ENCODE results near the gene WDR1. TPM values are rescaled to one million over a fixed set of nuclear protein-coding genes. Genes with fewer than 3 reads are reported as not detected.

WDR1 gene
- total RNA-seq, 1 donor from 2014 or later, result 157 TPM

DNA sequence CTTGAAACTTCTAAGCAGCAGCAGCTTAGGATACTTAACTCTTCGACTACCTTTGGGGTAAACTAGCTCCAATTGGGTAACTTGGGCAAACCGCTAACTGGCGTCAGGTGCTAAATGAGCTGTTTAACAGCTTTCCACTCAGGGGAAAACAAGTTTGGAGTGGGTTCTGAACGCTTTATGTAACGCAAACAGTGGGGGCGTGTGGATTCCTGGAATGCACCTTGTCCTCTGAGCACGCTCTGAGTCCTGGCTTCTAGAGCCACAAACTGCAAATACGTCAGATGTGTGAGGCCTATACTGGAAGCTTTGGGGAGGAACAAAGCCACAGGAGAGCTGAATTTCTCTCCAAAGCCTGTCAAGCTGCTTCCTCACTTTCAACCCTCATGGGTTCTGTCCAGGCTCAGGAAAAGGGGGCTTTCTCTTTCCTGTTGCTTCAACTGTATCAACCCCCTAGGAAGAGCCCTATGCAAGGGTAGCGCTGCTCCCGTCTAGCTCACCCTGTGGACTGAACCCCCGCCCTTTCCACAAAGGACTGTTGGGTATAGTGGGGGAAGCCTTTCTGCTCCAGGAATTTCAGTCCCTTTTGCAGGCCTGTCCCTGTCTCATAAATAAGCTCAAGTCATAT, 4.5 kb upstream of the WDR1 start:
- Histone ChIP-seq H3K27ac (replicated peaks) (no peak overlapping the region), H3K27me3 (ENCODE audit: low read depth) (no peaks in the 10 kb centered on the region), H3K4me1 (peaks cover 30% of the 10 kb centered on the region), H3K36me3 (no peaks in the 10 kb centered on the region), H3K4me3 (no peak overlapping the region), H3K9me3 (replicated peaks) (no peaks in the 10 kb centered on the region)
- DNase-seq, result no peak
- intact Hi-C loops (cut with micrococcal nuclease), result no loop called here
- TF ChIP-seq, protein P1, sequence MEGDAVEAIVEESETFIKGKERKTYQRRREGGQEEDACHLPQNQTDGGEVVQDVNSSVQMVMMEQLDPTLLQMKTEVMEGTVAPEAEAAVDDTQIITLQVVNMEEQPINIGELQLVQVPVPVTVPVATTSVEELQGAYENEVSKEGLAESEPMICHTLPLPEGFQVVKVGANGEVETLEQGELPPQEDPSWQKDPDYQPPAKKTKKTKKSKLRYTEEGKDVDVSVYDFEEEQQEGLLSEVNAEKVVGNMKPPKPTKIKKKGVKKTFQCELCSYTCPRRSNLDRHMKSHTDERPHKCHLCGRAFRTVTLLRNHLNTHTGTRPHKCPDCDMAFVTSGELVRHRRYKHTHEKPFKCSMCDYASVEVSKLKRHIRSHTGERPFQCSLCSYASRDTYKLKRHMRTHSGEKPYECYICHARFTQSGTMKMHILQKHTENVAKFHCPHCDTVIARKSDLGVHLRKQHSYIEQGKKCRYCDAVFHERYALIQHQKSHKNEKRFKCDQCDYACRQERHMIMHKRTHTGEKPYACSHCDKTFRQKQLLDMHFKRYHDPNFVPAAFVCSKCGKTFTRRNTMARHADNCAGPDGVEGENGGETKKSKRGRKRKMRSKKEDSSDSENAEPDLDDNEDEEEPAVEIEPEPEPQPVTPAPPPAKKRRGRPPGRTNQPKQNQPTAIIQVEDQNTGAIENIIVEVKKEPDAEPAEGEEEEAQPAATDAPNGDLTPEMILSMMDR (IDR thresholded peaks at IDR 0.05; ENCODE audit: borderline replicate concordance), result no peak

DNA sequence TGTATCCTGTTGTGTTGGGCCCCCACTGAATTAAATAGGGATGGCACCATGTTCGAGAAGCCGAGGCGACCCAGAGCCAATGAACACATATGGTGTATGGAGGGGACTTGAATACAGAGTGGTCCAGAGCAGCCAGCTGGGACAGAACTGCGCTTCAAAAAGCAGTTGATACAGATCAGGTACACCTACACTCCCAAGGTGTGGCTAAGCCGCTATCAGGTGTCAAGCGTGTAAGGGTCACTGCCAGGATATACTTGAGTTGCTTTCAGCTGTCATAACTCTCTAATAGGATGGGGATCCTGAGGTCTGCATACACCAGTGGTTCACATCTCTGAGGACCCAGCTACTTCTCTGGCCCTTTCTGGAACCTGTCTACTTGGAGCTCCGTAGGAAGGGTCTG, 3.2 kb upstream of the WDR1 start:
- Histone ChIP-seq H3K27ac (replicated peaks) (no peak overlapping the region), H3K4me1 (peaks cover 43% of the 10 kb centered on the region), H3K36me3 (peaks cover 5% of the 10 kb centered on the region), H3K4me3 (no peak overlapping the region), H3K9me3 (replicated peaks) (no peaks in the 10 kb centered on the region), H3K27me3 (ENCODE audit: low read depth) (no peaks in the 10 kb centered on the region)
- no peak for DNase-seq
- TF ChIP-seq, protein P1 (IDR thresholded peaks at IDR 0.05; ENCODE audit: borderline replicate concordance), result no peak
- intact Hi-C loops (cut with micrococcal nuclease), result no loop called here

DNA sequence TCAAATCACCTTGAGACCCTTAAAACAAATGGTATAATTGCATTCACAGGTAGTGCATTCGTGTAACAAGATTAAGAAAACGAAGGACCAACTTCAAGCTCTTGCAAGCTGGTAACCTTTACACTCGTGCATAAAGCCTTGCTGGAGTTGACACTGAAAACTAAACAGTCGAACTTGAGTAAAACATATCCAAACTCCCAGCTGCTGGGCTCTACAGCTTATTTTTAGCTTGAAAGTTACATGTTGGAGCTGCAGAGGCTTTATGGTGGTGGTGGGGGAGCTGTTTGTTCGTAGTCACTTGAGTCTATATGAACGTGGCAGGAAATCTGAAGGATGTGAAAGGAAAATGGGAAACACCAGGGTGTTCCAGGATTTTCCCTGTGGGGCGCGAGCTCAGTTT, 2.7 kb upstream of the WDR1 start:
- no peaks in the 10 kb centered on the region for H3K27me3 ChIP-seq (ENCODE audit: low read depth)
- peaks cover 43% of the 10 kb centered on the region for H3K4me1 ChIP-seq
- H3K4me3 ChIP-seq, result no peak overlapping the region
- peaks cover 10% of the 10 kb centered on the region for H3K36me3 ChIP-seq
- no peak for DNase-seq
- no peak overlapping the region for H3K27ac ChIP-seq (replicated peaks)
- no peaks in the 10 kb centered on the region for H3K9me3 ChIP-seq (replicated peaks)
- TF ChIP-seq, protein P1 (IDR thresholded peaks at IDR 0.05; ENCODE audit: borderline replicate concordance), result no peak
- intact Hi-C loops (cut with micrococcal nuclease), result no loop called here

DNA sequence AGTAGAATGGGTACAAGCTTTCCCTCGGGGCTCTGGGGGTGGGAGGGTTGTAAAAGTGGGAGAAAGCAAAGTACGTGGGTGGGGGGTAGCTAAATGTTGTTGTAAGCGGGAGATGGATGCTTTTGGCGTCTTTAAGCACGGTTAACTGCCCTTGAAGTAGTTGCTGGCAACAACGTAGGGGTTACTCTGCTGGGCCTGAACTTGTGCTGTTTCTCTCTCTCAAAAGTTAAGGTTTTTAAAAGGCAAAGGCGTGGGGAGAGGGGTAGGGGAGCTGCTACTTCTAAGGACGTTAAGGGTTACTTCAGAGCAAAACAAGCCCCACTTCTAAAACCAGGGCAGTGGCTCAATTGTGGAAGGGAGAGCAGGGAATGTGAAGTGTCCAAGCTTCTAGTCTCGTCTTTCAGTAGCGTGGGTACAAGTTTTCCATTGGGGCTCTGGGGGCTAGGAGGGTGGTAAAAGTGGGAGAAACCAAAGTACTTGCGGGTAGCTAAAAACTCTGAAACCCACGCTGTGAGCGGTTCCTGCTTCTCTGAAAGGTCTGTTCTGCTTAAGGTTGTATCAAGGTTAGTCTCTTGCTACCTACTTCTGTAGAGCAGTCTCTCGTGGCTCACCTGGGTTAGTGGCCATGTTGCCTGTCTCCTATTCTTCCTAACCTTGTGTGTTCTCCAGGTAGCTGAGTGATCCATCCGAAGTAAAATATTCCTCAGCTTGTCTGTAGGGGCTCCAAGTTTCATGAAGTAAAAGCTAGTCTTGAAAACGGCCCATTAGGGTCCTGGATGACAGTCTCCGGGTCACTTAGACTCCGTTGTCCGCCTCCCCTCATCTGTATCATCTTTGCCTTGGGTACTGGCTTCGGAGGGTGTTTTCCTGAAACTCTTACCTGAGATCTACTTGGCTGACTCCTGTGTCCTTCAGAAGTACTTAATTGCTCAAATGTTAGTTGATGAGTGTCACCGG, 1.7 kb upstream of the WDR1 start:
- TF ChIP-seq, protein P1 (IDR thresholded peaks at IDR 0.05; ENCODE audit: borderline replicate concordance), result no peak
- intact Hi-C loops (cut with micrococcal nuclease), result no loop called here
- Histone ChIP-seq H3K4me3 (no peak overlapping the region), H3K9me3 (replicated peaks) (no peaks in the 10 kb centered on the region), H3K36me3 (peaks cover 20% of the 10 kb centered on the region), H3K27ac (replicated peaks) (peak overlapping the region; percentile 96), H3K4me1 (peaks cover 44% of the 10 kb centered on the region), H3K27me3 (ENCODE audit: low read depth) (no peaks in the 10 kb centered on the region)
- no peak for DNase-seq

DNA sequence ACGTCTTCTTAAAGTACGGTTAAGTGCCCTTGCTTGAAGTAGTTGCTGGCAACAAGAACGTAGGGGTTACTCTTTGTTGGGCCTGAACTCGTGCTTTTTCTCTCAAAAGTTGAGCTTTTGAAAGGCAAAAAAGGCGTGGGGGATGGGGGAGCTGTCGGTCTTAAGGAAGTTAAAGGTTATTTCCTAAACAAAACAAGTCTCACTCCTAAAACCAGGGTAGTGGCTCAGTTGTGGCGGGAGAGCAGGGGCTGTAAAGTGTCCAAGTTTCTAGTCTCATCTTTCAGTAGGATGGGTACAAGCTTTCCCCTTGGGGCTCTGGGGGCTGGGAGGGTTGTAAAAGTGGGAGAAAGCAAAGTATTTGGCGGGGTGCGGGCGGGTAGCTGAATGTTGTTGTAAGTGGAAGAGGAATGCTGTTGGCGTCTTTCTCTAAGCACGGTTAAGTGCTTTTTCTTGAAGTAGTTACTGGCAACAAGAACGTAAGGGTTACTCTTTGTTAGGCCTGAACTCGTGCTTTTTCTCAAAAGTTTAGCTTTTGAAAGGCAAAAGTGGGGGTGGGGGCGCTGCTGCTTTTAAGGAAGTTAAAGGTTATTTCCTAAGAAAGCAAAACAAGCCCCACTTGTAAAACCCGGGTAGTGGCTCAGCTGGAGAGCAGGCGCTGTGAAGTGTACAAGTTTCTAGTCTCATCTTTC, 904 bp upstream of the WDR1 start:
- Histone ChIP-seq H3K4me1 (peaks cover 46% of the 10 kb centered on the region), H3K27me3 (ENCODE audit: low read depth) (no peaks in the 10 kb centered on the region), H3K9me3 (replicated peaks) (no peaks in the 10 kb centered on the region), H3K4me3 (peak overlapping the region; percentile 90), H3K27ac (replicated peaks) (peak overlapping the region; percentile 96), H3K36me3 (peaks cover 28% of the 10 kb centered on the region)
- intact Hi-C loops (cut with micrococcal nuclease), result no loop called here
- DNase-seq, result no peak
- TF ChIP-seq, protein P1 (IDR thresholded peaks at IDR 0.05; ENCODE audit: borderline replicate concordance), result no peak
